Suppressor macrophage treated with lipopolysaccharide for 1 hour (primary cell): ENCODE results near the gene SCAP.

ENCODE experiments used
- DNase-seq, 3 donors: peaks; one replicate each; pipeline ENCODE4 v3.0.0-alpha.2; 2020 to 2022

The SCAP gene

DNA sequence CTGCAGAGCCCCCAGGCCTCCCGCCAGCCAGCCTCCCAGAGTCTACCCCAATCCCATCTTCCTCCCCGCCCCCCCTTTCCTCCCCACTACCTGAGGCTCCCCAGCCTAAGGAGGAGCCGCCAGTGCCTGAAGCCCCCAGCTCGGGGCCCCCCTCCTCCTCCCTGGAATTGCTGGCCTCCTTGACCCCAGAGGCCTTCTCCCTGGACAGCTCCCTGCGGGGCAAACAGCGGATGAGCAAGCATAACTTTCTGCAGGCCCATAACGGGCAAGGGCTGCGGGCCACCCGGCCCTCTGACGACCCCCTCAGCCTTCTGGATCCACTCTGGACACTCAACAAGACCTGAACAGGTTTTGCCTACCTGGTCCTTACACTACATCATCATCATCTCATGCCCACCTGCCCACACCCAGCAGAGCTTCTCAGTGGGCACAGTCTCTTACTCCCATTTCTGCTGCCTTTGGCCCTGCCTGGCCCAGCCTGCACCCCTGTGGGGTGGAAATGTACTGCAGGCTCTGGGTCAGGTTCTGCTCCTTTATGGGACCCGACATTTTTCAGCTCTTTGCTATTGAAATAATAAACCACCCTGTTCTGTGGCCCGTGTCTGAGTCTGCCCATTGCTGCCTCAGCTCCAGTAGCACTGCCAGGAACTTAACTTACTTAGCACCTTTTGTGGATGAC, 62.8 kb downstream of the SCAP start:
- no peak for DNase-seq

GRCh38 chr3:47412453-47412756, 63.3 kb downstream of the SCAP start:
- no peak for DNase-seq

- no peak for DNase-seq
Observed at GRCh38 chr3:47411696-47412452, 63.9 kb downstream of the SCAP start.

GRCh38 chr3:47410801-47411646, 64.7 kb downstream of the SCAP start:
- no peak for DNase-seq

- DNase-seq, result no peak
Observed at GRCh38 chr3:47410417-47410720, 65.4 kb downstream of the SCAP start.

GRCh38 chr3:47409688-47410416, 65.9 kb downstream of the SCAP start:
- DNase-seq, result no peak

DNA sequence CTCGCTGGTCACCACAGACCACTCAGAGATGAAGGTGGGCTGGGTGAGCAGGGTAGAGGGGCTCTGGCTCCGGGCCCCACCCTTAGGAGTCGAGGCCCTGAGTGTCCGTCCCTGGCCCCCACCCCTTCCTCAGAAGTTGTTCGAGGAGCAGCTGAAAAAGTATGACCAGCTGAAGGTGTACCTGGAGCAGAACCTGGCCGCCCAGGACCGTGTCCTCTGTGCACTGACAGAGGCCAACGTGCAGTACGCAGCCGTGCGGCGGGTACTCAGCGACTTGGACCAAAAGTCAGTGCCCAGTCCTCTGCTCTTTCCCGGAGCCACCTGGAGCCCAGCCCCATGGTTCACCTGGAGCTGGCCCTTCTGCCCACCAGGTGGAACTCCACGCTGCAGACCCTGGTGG, 66.5 kb downstream of the SCAP start:
- DNase-seq, result no peak

- no peak for DNase-seq
Observed at GRCh38 chr3:47408839-47409229, 66.9 kb downstream of the SCAP start.

- DNase-seq, result no peak
Observed at GRCh38 chr3:47407896-47408838, 67.6 kb downstream of the SCAP start.

GRCh38 chr3:47407237-47407636, 68.5 kb downstream of the SCAP start:
- DNase-seq, result no peak

DNA sequence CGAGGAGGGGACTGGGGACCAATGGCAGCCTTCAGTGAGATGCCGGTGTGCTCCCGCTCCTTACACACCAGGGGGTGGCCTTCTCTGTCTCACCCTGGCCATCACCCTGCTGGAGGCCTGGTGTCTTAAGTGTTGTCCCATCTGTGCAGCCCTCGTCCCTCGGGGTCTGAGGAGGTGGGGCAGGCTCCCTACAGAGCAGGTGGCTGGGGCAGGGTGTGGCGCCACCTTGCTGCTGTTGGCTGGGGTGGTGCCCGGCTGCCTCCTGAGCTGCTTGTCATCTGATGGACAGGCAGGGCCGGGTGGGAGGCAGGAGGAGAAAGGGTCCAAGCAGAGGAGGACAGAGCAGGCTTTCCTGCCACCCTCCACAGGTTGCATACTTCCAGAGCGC, 69.0 kb downstream of the SCAP start:
- DNase-seq, result no peak

GRCh38 chr3:47405820-47406761, 69.7 kb downstream of the SCAP start:
- no peak for DNase-seq

DNA sequence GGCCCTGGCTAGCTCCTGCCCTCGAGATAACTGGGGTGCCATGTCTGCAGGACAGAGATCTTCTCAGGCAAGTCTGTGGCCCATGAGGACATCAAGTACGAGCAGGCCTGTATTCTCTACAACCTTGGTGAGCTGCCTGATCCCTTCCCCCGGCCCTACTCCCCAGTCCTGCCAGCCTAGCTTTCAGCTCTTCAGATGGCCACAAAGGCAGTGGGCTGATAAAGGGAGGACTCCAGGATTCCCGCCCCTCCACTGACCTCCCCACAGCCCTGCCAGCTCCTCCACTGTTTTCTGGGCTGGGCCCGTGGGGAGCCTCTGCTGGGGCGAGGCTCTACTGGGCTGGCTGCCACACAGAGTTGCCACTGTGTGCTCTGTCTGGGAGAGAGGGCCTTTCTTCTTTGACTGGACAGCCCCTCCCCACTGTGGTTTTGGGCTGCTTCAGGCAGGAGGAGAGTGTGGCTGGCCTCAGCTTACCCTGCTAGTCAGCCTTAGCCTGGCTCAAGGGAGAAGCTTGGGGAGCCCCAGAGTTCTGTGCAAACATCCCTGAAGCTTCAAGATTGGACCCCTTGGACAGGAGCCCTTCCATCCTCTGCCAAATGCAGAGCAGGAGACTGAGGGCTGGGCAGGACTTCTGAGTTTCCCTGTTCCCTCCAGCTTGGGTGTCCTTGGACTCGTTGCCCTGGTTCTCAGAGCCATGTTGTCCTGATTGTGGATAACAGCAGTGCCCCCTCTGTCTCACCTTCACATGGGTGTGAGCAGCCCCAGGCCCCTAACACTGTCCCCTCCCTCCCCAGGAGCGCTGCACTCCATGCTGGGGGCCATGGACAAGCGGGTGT, 70.6 kb downstream of the SCAP start:
- no peak for DNase-seq

DNA sequence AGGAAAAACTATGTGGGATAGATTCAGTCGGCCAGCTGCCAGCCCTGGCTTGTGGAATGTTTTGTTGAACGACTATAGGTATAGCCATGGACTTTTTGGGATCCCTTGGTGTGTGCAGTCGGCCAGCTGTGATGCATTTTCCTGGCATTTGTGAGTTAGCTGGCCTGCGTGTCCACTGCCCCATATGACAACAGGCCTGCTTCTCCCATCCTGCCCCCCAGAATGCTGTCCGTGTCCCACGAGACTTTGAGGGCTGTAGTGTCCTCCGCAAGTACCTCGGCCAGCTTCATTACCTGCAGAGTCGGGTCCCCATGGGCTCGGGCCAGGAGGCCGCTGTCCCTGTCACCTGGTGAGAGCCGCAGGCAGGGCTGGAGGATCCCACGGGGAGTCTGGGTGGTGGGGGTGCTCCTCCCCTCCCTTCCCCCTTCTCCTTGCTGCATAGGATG, 71.3 kb downstream of the SCAP start:
- no peak for DNase-seq

- peak; percentile 31 to 43 (median 33) for DNase-seq
Observed at GRCh38 chr3:47399531-47400270, 76.0 kb downstream of the SCAP start.

GRCh38 chr3:47399016-47399415, 76.7 kb downstream of the SCAP start:
- DNase-seq, result no peak

- DNase-seq, result no peak
Observed at GRCh38 chr3:47398228-47398627, 77.5 kb downstream of the SCAP start.

DNA sequence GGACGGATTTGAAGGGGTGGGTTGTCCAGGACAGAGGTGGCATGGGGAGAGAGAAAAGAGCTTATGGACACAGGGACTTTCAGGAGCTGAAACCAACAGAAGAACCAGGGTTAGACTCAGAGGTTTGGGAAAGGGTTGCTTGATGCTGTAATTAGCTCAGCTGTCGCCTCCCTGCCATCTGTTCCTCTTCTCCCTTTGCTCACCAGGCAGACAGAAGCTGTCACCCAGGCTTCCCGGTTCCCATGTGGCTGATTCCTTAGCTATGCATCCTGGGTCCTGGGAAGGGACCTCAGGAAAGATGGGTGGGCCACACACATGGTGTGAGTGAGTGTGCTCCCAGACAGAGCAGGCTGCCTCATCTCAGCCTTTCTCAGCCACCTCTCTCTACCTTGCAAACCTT, 80.9 kb downstream of the SCAP start:
- no peak for DNase-seq

DNA sequence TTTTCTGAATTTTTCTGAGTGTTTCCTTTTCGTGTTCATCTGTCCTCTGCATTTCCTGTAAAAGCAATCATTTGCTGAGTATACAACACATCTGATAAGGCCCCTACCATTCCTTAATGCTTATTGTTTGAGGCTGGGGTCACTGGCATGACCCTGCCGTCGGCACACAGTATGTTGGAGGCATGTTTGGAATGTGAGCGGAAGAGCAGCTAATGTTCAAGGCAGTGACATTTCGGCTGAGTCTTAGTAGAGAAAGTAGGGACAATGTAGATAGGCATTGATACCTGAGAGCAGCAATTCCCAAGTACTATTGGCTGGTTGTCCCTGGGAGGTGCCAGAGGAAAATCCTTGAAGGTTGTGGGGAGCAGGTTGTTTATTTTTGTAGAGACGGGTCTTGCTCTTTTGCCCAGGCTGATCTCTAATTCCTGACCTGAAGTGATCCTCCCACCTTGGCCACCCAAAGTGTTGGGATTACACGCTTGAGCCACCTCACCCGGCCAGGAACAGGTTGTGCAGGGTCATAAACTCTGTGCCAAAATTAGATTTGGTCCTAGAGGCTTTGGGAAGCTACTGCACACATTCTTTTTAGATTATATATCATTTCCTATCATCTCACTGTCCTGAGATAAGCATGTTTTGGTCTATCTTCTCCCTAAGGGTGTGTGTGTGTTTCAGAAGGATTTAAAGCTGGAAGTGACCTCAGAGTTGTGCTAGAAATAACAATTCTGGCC, 81.4 kb downstream of the SCAP start:
- no peak for DNase-seq
